SK-N-SH (cell line): ENCODE measurements around the gene CYP2A7. TPM values are rescaled to one million over a fixed set of nuclear protein-coding genes. Genes with fewer than 3 reads are reported as not detected.

ENCODE experiments used
- CTCF ChIA-PET: fragments of 300-600, 350-600 bp; formaldehyde crosslinking; extraction: SDS; loops from one replicate; lab custom pipeline; 2021; lab: Yijun Ruan, JAX
- POLR2A ChIA-PET: fragments of 350-600 bp; sonication (Branson Sonifier 250); formaldehyde crosslinking; extraction: SDS; loops from one replicate; lab custom pipeline; 2020; ENCODE audit warnings: antibody characterized with exemption, inconsistent platforms; lab: Yijun Ruan, JAX
- DNase-seq: peaks from one replicate; pipeline ENCODE4 v3.0.0; 2012
- H2AFZ ChIP-seq: fragments of 200-600 bp; sonication (generic); 2 replicates; pipeline ENCODE4 v1.8.1; 2016; ENCODE audit warnings: antibody characterized with exemption, mild to moderate bottlenecking, low read depth
- H3F3A ChIP-seq: fragments of 200-600 bp; sonication (generic); replicated peaks from 2 replicates; pipeline ENCODE3; 2016; ENCODE audit warnings: antibody characterized with exemption, mild to moderate bottlenecking; ENCODE audit not compliant: insufficient read depth
- H3K27ac ChIP-seq, 2 experiments: fragments of 200-500 bp in 1 of 2; fragments of 200-600 bp in 1 of 2; sonication (Bioruptor generic) in 1 of 2; sonication (generic), shearing (Covaris generic) in 1 of 2; 2 replicates each; pipeline versions ENCODE4 v1.5.1 to v1.6.1; 2014 to 2016; ENCODE audit warnings: low read depth in 2 of 2, inconsistent platforms in 1 of 2, low read length in 1 of 2, mild to moderate bottlenecking in 1 of 2, mixed read lengths in 1 of 2
- H3K27me3 ChIP-seq: fragments of 200-600 bp; sonication (generic), shearing (Covaris generic); 2 replicates; pipeline ENCODE4 v1.6.1; 2016; ENCODE audit warnings: mixed run types; ENCODE audit not compliant: insufficient read depth
- H3K36me3 ChIP-seq, 2 experiments: fragments of 200-500 bp in 1 of 2; fragments of 200-600 bp in 1 of 2; sonication (Bioruptor generic) in 1 of 2; sonication (generic) in 1 of 2; replicated peaks in 1 of 2; 2 replicates each; pipeline versions ENCODE3 to v1.5.1; 2014 to 2016; ENCODE audit warnings: low read length in 1 of 2, mild to moderate bottlenecking in 1 of 2; ENCODE audit not compliant: insufficient read depth in 2 of 2, control insufficient read depth in 1 of 2
- H3K4me1 ChIP-seq, 2 experiments: fragments of 200-500 bp in 1 of 2; fragments of 200-600 bp in 1 of 2; sonication (Bioruptor generic) in 1 of 2; sonication (generic), shearing (Covaris generic) in 1 of 2; 2 replicates each; pipeline versions ENCODE4 v1.5.1 to v1.6.1; 2014 to 2016; ENCODE audit warnings: low read depth in 1 of 2, low read length in 1 of 2, mixed run types in 1 of 2; ENCODE audit not compliant: insufficient read depth in 2 of 2, control insufficient read depth in 1 of 2
- H3K4me2 ChIP-seq: fragments of 200-600 bp; sonication (generic), shearing (Covaris generic); 2 replicates; pipeline ENCODE4 v1.6.1; 2017; ENCODE audit warnings: mixed run types
- H3K4me3 ChIP-seq, 2 experiments: fragments of 200-500 bp in 1 of 2; fragments of 200-600 bp in 1 of 2; sonication (Bioruptor generic) in 1 of 2; sonication (generic), shearing (Covaris generic) in 1 of 2; 2 replicates each; pipeline versions ENCODE4 v1.5.1 to v1.8.1; 2014 to 2016; ENCODE audit warnings: low read depth in 2 of 2, inconsistent platforms in 1 of 2, low read length in 1 of 2, mild to moderate bottlenecking in 1 of 2, mixed read lengths in 1 of 2, moderate library complexity in 1 of 2
- H3K79me2 ChIP-seq: fragments of 200-600 bp; sonication (generic); 2 replicates; pipeline ENCODE4 v1.8.1; 2017; ENCODE audit warnings: mild to moderate bottlenecking; ENCODE audit not compliant: insufficient read depth
- H3K9ac ChIP-seq: fragments of 200-600 bp; sonication (generic); 2 replicates; pipeline ENCODE4 v1.6.1; 2017; ENCODE audit warnings: mixed run types
- H3K9me2 ChIP-seq: fragments of 200-600 bp; sonication (generic); 2 replicates; pipeline ENCODE4 v1.6.1; 2017; ENCODE audit warnings: mixed run types
- H3K9me3 ChIP-seq: fragments of 200-600 bp; sonication (generic); 2 replicates; pipeline ENCODE4 v1.6.1; 2017; ENCODE audit warnings: mixed run types, mild to moderate bottlenecking, moderate library complexity
- H4K20me1 ChIP-seq: fragments of 200-600 bp; sonication (generic); 2 replicates; pipeline ENCODE4 v1.6.1; 2017; ENCODE audit warnings: mild to moderate bottlenecking, mixed run types; ENCODE audit not compliant: insufficient read depth
- CHD2 ChIP-seq: fragments of 150-350 bp; IDR thresholded peaks from 2 replicates; pipeline ENCODE4 v1.6.1; 2018; ENCODE audit warnings: low read length; ENCODE audit not compliant: partially characterized antibody
- CTCF ChIP-seq: fragments of 200-600 bp; sonication (generic); IDR thresholded peaks from 2 replicates; pipeline ENCODE4 v1.6.1; 2017; ENCODE audit warnings: antibody characterized with exemption, mild to moderate bottlenecking, moderate library complexity
- ELF1 ChIP-seq: IDR thresholded peaks from 2 replicates; pipeline ENCODE4 v1.4.0; 2012
- EP300 ChIP-seq, 2 experiments: IDR thresholded peaks; 2 replicates each; pipeline versions ENCODE4 v1.4.0 to v1.6.1; 2012; ENCODE audit warnings: borderline replicate concordance in 1 of 2, low read depth in 1 of 2, low read length in 1 of 2
- FOXJ3 ChIP-seq: sonication (generic); formaldehyde crosslinking; IDR thresholded peaks from 2 replicates; pipeline ENCODE4 v1.5.1; 2020; ENCODE audit warnings: mild to moderate bottlenecking, missing genetic modification reagents
- IRF3 ChIP-seq: fragments of 150-350 bp; IDR thresholded peaks from 2 replicates; pipeline ENCODE4 v1.6.1; 2016; ENCODE audit warnings: mild to moderate bottlenecking, low read depth, low read length
- JUND ChIP-seq: IDR thresholded peaks from 2 replicates; pipeline ENCODE4 v1.4.0; 2012
- MEF2A ChIP-seq: IDR thresholded peaks from 2 replicates; pipeline ENCODE4 v1.4.0; 2012; ENCODE audit warnings: low read depth, borderline replicate concordance
- NRF1 ChIP-seq: IDR thresholded peaks from 2 replicates; pipeline ENCODE4 v1.6.1; 2012; ENCODE audit warnings: low read depth, mild to moderate bottlenecking, low read length
- PBX3 ChIP-seq: IDR thresholded peaks from 2 replicates; pipeline ENCODE4; 2012
- POLR2AphosphoS5 ChIP-seq: IDR thresholded peaks from 2 replicates; pipeline ENCODE4 v1.6.1; 2012; ENCODE audit warnings: low read depth, low read length
- RCOR1 ChIP-seq: fragments of 150-350 bp; IDR thresholded peaks from 2 replicates; pipeline ENCODE4 v1.6.1; 2017; ENCODE audit warnings: antibody characterized with exemption, low read length
- RFX5 ChIP-seq: IDR thresholded peaks from 2 replicates; pipeline ENCODE4 v1.6.1; 2012; ENCODE audit warnings: mild to moderate bottlenecking, improper control_type of control experiment, low read length
- SIN3A ChIP-seq: IDR thresholded peaks from 2 replicates; pipeline ENCODE4 v1.6.1; 2012; ENCODE audit warnings: low read depth, mild to moderate bottlenecking, low read length, moderate library complexity, borderline replicate concordance
- SMC3 ChIP-seq: IDR thresholded peaks from 2 replicates; pipeline ENCODE4 v1.6.1; 2012; ENCODE audit warnings: low read depth, low read length, improper control_type of control experiment
- TAF1 ChIP-seq: IDR thresholded peaks from 2 replicates; pipeline ENCODE4 v1.6.1; 2012; ENCODE audit warnings: low read depth, mild to moderate bottlenecking, low read length, moderate library complexity, borderline replicate concordance
- TCF12 ChIP-seq: IDR thresholded peaks from 2 replicates; pipeline ENCODE4 v1.4.0; 2012
- TEAD4 ChIP-seq: IDR thresholded peaks from 2 replicates; pipeline ENCODE4 v1.4.0; 2012; ENCODE audit warnings: mild to moderate bottlenecking, borderline replicate concordance; ENCODE audit not compliant: insufficient read depth
- USF2 ChIP-seq: fragments of 150-350 bp; IDR thresholded peaks from 2 replicates; pipeline ENCODE4 v1.6.1; 2017; ENCODE audit warnings: antibody characterized with exemption, low read length, low read depth, borderline replicate concordance
- ZBTB33 ChIP-seq: IDR thresholded peaks from 2 replicates; pipeline ENCODE4 v1.4.0; 2012; ENCODE audit warnings: low read depth, borderline replicate concordance
- WGBS: methylation state at CpG from one replicate; pipeline ENCODE4 v1.1.6; 2017; ENCODE audit warnings: low lambda C conversion rate; 5-methylcytosine and 5-hydroxymethylcytosine counted together
- polyA plus RNA-seq, 3 experiments: library from polyadenylated mRNA; depleted of rRNA; stranded (reverse); fragments of >200 nt; gene quantifications; 2 replicates each; pipeline ENCODE4 v1.2.3, GENCODE V29; 2012

The CYP2A7 gene
- polyA plus RNA-seq, 1 of the 3 experiments (the other 2 are of a cell fraction): not detected

- H3K27ac ChIP-seq: no peak overlapping the region
- no peaks in the 10 kb centered on the region for H4K20me1 ChIP-seq
- no peaks in the 10 kb centered on the region for H3F3A ChIP-seq
- H3K79me2 ChIP-seq: no peaks in the 10 kb centered on the region
- H3K9ac ChIP-seq: no peak overlapping the region
- H2AFZ ChIP-seq: no peak overlapping the region
- no peak overlapping the region for H3K4me3 ChIP-seq
- TF ChIP-seq NRF1 (no peak), MEF2A (no peak), SMC3 (no peak), TAF1 (no peak), SIN3A (no peak), FOXJ3 (CRISPR knock-in tag) (no peak), PBX3 (no peak), JUND (no peak), ZBTB33 (no peak), TCF12 (no peak), TEAD4 (no peak), IRF3 (no peak), ELF1 (no peak), USF2 (no peak), CHD2 (no peak), RCOR1 (no peak), EP300 (IDR thresholded peaks at IDR 0.05; ENCODE audit: borderline replicate concordance in 1 of 2, low read depth in 1 of 2, low read length in 1 of 2) (no peak), CTCF (no peak), POLR2AphosphoS5 (no peak), RFX5 (no peak)
- DNase-seq: no peak
- WGBS: 5% methylated on average over 3 of the region's 3 CpGs
- CTCF ChIA-PET: no interaction called here
- POLR2A ChIA-PET: no interaction called here
- H3K9me2 ChIP-seq: no peaks in the 10 kb centered on the region
- no peak overlapping the region for H3K4me2 ChIP-seq
- H3K9me3 ChIP-seq: no peaks in the 10 kb centered on the region
- no peaks in the 10 kb centered on the region for H3K4me1 ChIP-seq
- peaks cover 49% of the 10 kb centered on the region for H3K27me3 ChIP-seq
- no peaks in the 10 kb centered on the region for H3K36me3 ChIP-seq
These were observed 7.3 kb upstream of the CYP2A7 start for GRCh38 chr19:40889366-40889765.
